Calu3 (cell line): Measurements from ENCODE around the gene CALML5. TPM values are rescaled to one million over a fixed set of nuclear protein-coding genes. Genes with fewer than 3 reads are reported as not detected.

ENCODE experiments used
- Bru-seq: library from RNA; stranded (reverse); fragments of 400-500 nt; gene quantifications from one replicate; lab custom pipeline; 2021; lab: Mats Ljungman, UMichigan
- BruChase-seq, 2 experiments: library from RNA; stranded (reverse); fragments of 400-500 nt; gene quantifications; one replicate each; lab custom pipeline; 2021; lab: Mats Ljungman, UMichigan
- BruUV-seq: library from RNA; stranded (reverse); fragments of 400-500 nt; replicated peaks from 2 replicates; lab custom pipeline; 2021; lab: Mats Ljungman, UMichigan
- CTCF ChIA-PET: fragments of 300-600 bp; sonication (Branson Sonifier 250); formaldehyde crosslinking; loops from one replicate; lab custom pipeline; 2022; ENCODE audit warnings: antibody characterized with exemption; lab: Charles Lee
- DNase-seq: peaks from one replicate; pipeline ENCODE4 v3.0.0; 2022
- H3K27ac Mint-ChIP-seq: one replicate; pipeline ENCODE4 v1.8.0; 2022; ENCODE audit warnings: mixed read lengths; ENCODE audit not compliant: unreplicated experiment
- H3K27me3 Mint-ChIP-seq: one replicate; pipeline ENCODE4 v1.8.0; 2022; ENCODE audit warnings: mixed read lengths; ENCODE audit not compliant: unreplicated experiment
- H3K36me3 Mint-ChIP-seq: one replicate; pipeline ENCODE4 v1.8.0; 2022; ENCODE audit warnings: mild to moderate bottlenecking, moderate library complexity, mixed read lengths; ENCODE audit not compliant: insufficient read depth, unreplicated experiment
- H3K4me1 Mint-ChIP-seq: one replicate; pipeline ENCODE4 v1.8.0; 2022; ENCODE audit warnings: mild to moderate bottlenecking, low read depth, mixed read lengths; ENCODE audit not compliant: unreplicated experiment
- H3K4me3 Mint-ChIP-seq: one replicate; pipeline ENCODE4 v1.8.0; 2022; ENCODE audit warnings: mild to moderate bottlenecking, low read depth, moderate library complexity, mixed read lengths; ENCODE audit not compliant: unreplicated experiment
- H3K9me3 Mint-ChIP-seq: one replicate; pipeline ENCODE4 v1.8.0; 2022; ENCODE audit warnings: low read depth, mixed read lengths; ENCODE audit not compliant: unreplicated experiment
- CTCF ChIP-seq: fragments of 200-600 bp; IDR thresholded peaks from one replicate; pipeline ENCODE4 v1.8.0; 2022; ENCODE audit warnings: antibody characterized with exemption; ENCODE audit not compliant: unreplicated experiment
- intact Hi-C: fragments of 100-400 bp; cut with micrococcal nuclease; formaldehyde crosslinking; loops from one replicate; pipeline ENCODE4 v1.10.0; 2022; ENCODE audit not compliant: unreplicated experiment
- long read RNA-seq: library from polyadenylated mRNA; stranded (forward); transcript quantifications from one replicate; pipeline ENCODE4 v2.0.0, GENCODE V29; 2022
- total RNA-seq: library from RNA; stranded (reverse); gene quantifications from 2 replicates; pipeline ENCODE4 v1.2.3, GENCODE V29; 2022

CALML5 gene
- not detected in 2 replicates for total RNA-seq
- Bru-seq, nascent RNA: not detected
- not detected for BruChase-seq, experiment 1, labeled RNA remaining after a 6-hour chase
- not detected for BruChase-seq, experiment 2, labeled RNA remaining after a 2-hour chase
- long read RNA-seq: 0 reads

GRCh38 chr10:5499493-5500140 is at the start of gene CALML5:
TSS of gene CALML5 (minus strand) at chr10:5499570. CDS start at chr10:5499438, 132 bp downstream.
- Mint-ChIP-seq H3K27ac (no peak within 1 kb of the TSS), H3K9me3 (no peaks in the 10 kb centered on the region), H3K4me3 (no peak within 1 kb of the TSS), H3K4me1 (peaks cover 28% of the 10 kb centered on the region), H3K36me3 (peaks cover 9% of the 10 kb centered on the region), H3K27me3 (no peaks in the 10 kb centered on the region)
- intact Hi-C loops: no loop called here
- CTCF ChIA-PET: interaction anchor here (1.5 kb wide), 1 partner anchor 38 kb away, joined by 3 read pairs; no protein-coding TSS in a partner anchor
- no peak for TF ChIP-seq CTCF
- BruUV-seq: no TSS peak
- no peak for DNase-seq

- Mint-ChIP-seq H3K9me3 (no peaks in the 10 kb centered on the region), H3K4me3 (no peak overlapping the region), H3K27ac (no peak overlapping the region), H3K4me1 (no peaks in the 10 kb centered on the region), H3K27me3 (no peaks in the 10 kb centered on the region), H3K36me3 (peaks cover 18% of the 10 kb centered on the region)
- intact Hi-C loops: loop anchor here (1.0 to 10.0 kb wide), 5 partner anchors 37 to 733 kb away; no protein-coding TSS in a partner anchor
- peak; percentile 86 for DNase-seq
- no peak for TF ChIP-seq CTCF
- CTCF ChIA-PET: interaction anchor here (0.7 to 2.3 kb wide), 13 partner anchors 9 to 827 kb away, joined by 3 to 14 read pairs (median 6); no protein-coding TSS in a partner anchor
- TSS peak; percentile 17 for BruUV-seq
Measured at GRCh38 chr10:5547931-5548660, 48.7 kb upstream of the CALML5 start.

GRCh38 chr10:5547681-5547930 is 48.2 kb upstream of the CALML5 start:
- no peak overlapping the region for H3K4me3 Mint-ChIP-seq
- TF ChIP-seq CTCF: no peak
- no peaks in the 10 kb centered on the region for H3K4me1 Mint-ChIP-seq
- BruUV-seq: TSS peak; percentile 68
- H3K9me3 Mint-ChIP-seq: no peaks in the 10 kb centered on the region
- intact Hi-C loops: loop anchor here (2.0 to 10.0 kb wide), 3 partner anchors 37 to 733 kb away; no protein-coding TSS in a partner anchor
- H3K36me3 Mint-ChIP-seq: peaks cover 18% of the 10 kb centered on the region
- CTCF ChIA-PET: interaction anchor here (0.7 to 2.3 kb wide), 7 partner anchors 9 to 826 kb away, joined by 3 to 13 read pairs (median 6); no protein-coding TSS in a partner anchor
- no peak for DNase-seq
- no peak overlapping the region for H3K27ac Mint-ChIP-seq
- H3K27me3 Mint-ChIP-seq: no peaks in the 10 kb centered on the region

- CTCF ChIA-PET: interaction anchor here (0.7 to 2.3 kb wide), 8 partner anchors 19 to 826 kb away, joined by 3 to 13 read pairs (median 4); partner anchors contain the start of genes ANKRD16 and FBH1
- intact Hi-C loops: loop anchor here (2.0 to 10.0 kb wide), 3 partner anchors 38 to 732 kb away; no protein-coding TSS in a partner anchor
- H3K4me3 Mint-ChIP-seq: no peak overlapping the region
- no peak overlapping the region for H3K27ac Mint-ChIP-seq
- no TSS peak for BruUV-seq
- H3K36me3 Mint-ChIP-seq: peaks cover 18% of the 10 kb centered on the region
- no peaks in the 10 kb centered on the region for H3K4me1 Mint-ChIP-seq
- H3K27me3 Mint-ChIP-seq: no peaks in the 10 kb centered on the region
- no peak for TF ChIP-seq CTCF
- peak; percentile 88 for DNase-seq
- H3K9me3 Mint-ChIP-seq: no peaks in the 10 kb centered on the region
Measured at GRCh38 chr10:5546891-5547680, 47.7 kb upstream of the CALML5 start.
